ENCODE measurements around the gene GANC. TPM values are rescaled to one million over a fixed set of nuclear protein-coding genes. Genes with fewer than 3 reads are reported as not detected.
"Not testable (repeated sequence)": the region's sequence is repeated elsewhere in the genome, so short reads cannot be mapped to it uniquely, and the experiment has no call there.

GANC gene
- total RNA-seq, 2 donors from 2014 or later = 32.0 to 78.8 TPM

GRCh38 chr15:42287931-42288330 is 14.9 kb downstream of the GANC start:
- no peaks in the 10 kb centered on the region for H3K9me3 ChIP-seq
- H3K27me3 ChIP-seq (replicated peaks; ENCODE audit: insufficient read depth) = no peaks in the 10 kb centered on the region
- H3K36me3 ChIP-seq = peaks cover 28% of the 10 kb centered on the region
- DNase-seq (ENCODE audit: low spot score) (no peak), ATAC-seq (ENCODE audit: insufficient number of reproducible peaks, low FRiP score, low read depth) (no peak)
- H3K27ac ChIP-seq = no peak overlapping the region
- TF ChIP-seq CTCF (IDR thresholded peaks at IDR 0.05) = no peak
- H3K4me1 ChIP-seq (ENCODE audit: control insufficient read depth in 1 of 2, low read depth in 2 of 2) = no peaks in the 10 kb centered on the region
- H3K4me3 ChIP-seq = no peak overlapping the region

GRCh38 chr15:42289166-42289565 is 16.2 kb downstream of the GANC start:
- H3K9me3 ChIP-seq = no peaks in the 10 kb centered on the region
- no peaks in the 10 kb centered on the region for H3K27me3 ChIP-seq (replicated peaks; ENCODE audit: insufficient read depth)

GRCh38 chr15:42301004-42301403 is 28.0 kb downstream of the GANC start:
- DNase-seq (ENCODE audit: low spot score); H3K36me3 ChIP-seq; H3K4me3 ChIP-seq; H3K4me1 ChIP-seq (ENCODE audit: control insufficient read depth in 1 of 2, low read depth in 2 of 2); H3K27me3 ChIP-seq (replicated peaks; ENCODE audit: insufficient read depth); ATAC-seq (ENCODE audit: insufficient number of reproducible peaks, low FRiP score, low read depth); H3K9me3 ChIP-seq; H3K27ac ChIP-seq: not testable (repeated sequence)

More at GRCh38 chr15:42289166-42289565, 16.2 kb downstream of the GANC start:
- Histone ChIP-seq H3K27ac (no peak overlapping the region), H3K4me3 (no peak overlapping the region), H3K36me3 (peaks cover 29% of the 10 kb centered on the region), H3K4me1 (ENCODE audit: control insufficient read depth in 1 of 2, low read depth in 2 of 2) (no peaks in the 10 kb centered on the region)
- no peak for TF ChIP-seq CTCF (IDR thresholded peaks at IDR 0.05)
- ATAC-seq (ENCODE audit: insufficient number of reproducible peaks, low FRiP score, low read depth) (no peak), DNase-seq (ENCODE audit: low spot score) (no peak)

- Histone ChIP-seq H3K4me3 (no peak overlapping the region), H3K36me3 (peaks cover 29% of the 10 kb centered on the region), H3K9me3 (no peaks in the 10 kb centered on the region), H3K27ac (no peak overlapping the region), H3K4me1 (ENCODE audit: control insufficient read depth in 1 of 2, low read depth in 2 of 2) (no peaks in the 10 kb centered on the region), H3K27me3 (replicated peaks; ENCODE audit: insufficient read depth) (no peaks in the 10 kb centered on the region)
- ATAC-seq (ENCODE audit: insufficient number of reproducible peaks, low FRiP score, low read depth) (no peak), DNase-seq (ENCODE audit: low spot score) (no peak)
- no peak for TF ChIP-seq CTCF (IDR thresholded peaks at IDR 0.05)
These were observed 33.7 kb downstream of the GANC start for GRCh38 chr15:42306681-42307080.

- H3K9me3 ChIP-seq = no peaks in the 10 kb centered on the region
- no peak for TF ChIP-seq CTCF (IDR thresholded peaks at IDR 0.05)
- H3K27me3 ChIP-seq (replicated peaks; ENCODE audit: insufficient read depth) = no peaks in the 10 kb centered on the region
- H3K36me3 ChIP-seq = peaks cover 14% of the 10 kb centered on the region
- H3K4me1 ChIP-seq (ENCODE audit: control insufficient read depth in 1 of 2, low read depth in 2 of 2) = no peaks in the 10 kb centered on the region
- ATAC-seq (ENCODE audit: insufficient number of reproducible peaks, low FRiP score, low read depth) = no peak
- no peak overlapping the region for H3K4me3 ChIP-seq
- no peak overlapping the region for H3K27ac ChIP-seq
- DNase-seq (ENCODE audit: low spot score) = no peak
These were observed 40.5 kb downstream of the GANC start for GRCh38 chr15:42313463-42313862.

GRCh38 chr15:42314818-42315217 is 41.8 kb downstream of the GANC start:
- H3K4me3 ChIP-seq = no peak overlapping the region
- TF ChIP-seq CTCF (IDR thresholded peaks at IDR 0.05) = no peak
- no peak for DNase-seq (ENCODE audit: low spot score)
- H3K4me1 ChIP-seq (ENCODE audit: control insufficient read depth in 1 of 2, low read depth in 2 of 2) = no peaks in the 10 kb centered on the region
- no peak for ATAC-seq (ENCODE audit: insufficient number of reproducible peaks, low FRiP score, low read depth)
- peaks cover 10% of the 10 kb centered on the region for H3K36me3 ChIP-seq
- H3K27me3 ChIP-seq (replicated peaks; ENCODE audit: insufficient read depth) = no peaks in the 10 kb centered on the region
- no peaks in the 10 kb centered on the region for H3K9me3 ChIP-seq
- no peak overlapping the region for H3K27ac ChIP-seq
